ENCODE results near the gene ACP1.

ACP1 gene

GRCh38 chr2:256094-256493 lies 8.7 kb upstream of the ACP1 start:
- no peak for DNase-seq

GRCh38 chr2:257429-257828 lies 7.3 kb upstream of the ACP1 start:
- DNase-seq = no peak

DNA sequence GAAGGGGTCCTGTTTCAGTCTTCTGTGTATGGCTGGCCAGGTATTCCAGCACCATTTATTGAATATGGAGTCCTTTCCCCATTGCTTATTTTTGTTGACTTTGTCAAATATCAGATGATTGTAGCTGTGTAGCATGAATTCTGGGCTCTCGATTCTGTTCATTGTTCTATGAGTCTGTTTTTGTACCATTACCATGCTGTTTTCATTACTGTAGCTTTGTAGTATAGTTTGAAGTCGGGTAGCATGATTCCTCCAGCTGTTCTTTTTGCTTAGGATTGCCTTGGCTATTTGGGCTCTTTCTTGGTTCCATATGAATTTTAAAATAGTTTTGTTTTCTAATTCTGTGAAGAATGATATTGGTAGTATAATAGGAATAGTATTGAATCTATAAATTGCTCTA lies 6.9 kb upstream of the ACP1 start:
- no peak for DNase-seq

DNA sequence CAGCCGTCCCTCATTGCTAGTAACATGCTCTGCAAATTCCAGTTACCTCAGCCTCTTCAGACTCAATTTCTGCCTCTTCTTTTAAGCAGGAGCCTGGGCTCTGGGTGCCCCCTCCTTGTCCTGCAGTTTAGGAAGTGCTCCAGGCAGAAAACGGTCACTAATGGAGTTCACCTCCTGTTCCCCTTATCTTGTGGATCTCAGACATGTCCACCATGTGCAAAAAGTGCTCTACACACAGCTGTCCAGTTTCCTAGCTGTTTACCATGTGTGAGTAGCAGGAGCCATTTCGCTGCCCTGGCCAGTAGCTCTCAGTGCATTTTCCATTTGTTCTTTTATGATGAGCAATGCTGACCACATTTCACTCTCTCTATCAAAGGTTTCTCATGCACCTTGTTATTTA lies 5.8 kb upstream of the ACP1 start:
- no peak for DNase-seq

DNA sequence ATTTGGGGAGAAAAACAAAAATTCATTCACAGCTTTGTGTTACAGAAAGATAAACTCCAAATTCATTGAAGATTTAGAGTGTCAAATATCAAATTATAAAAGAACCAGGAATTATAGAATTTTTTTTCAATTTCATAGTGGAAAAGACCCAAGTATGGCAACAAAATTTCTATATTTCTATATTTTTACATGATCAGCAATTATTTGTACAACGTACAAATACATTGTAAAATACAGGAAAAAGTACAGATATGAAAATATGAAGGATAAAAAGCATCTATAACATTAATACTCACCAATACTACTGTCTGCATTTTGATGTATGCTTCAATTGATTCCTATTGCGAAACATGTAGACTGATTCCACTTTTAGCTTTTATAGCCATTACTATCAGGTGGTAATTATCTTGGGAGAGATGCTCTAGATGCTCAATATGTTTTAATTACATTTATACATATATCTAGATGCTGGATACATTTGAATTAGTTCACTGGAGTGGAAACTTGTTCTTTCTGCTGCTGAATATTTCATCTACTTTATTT lies 4.9 kb upstream of the ACP1 start:
- DNase-seq = no peak

DNA sequence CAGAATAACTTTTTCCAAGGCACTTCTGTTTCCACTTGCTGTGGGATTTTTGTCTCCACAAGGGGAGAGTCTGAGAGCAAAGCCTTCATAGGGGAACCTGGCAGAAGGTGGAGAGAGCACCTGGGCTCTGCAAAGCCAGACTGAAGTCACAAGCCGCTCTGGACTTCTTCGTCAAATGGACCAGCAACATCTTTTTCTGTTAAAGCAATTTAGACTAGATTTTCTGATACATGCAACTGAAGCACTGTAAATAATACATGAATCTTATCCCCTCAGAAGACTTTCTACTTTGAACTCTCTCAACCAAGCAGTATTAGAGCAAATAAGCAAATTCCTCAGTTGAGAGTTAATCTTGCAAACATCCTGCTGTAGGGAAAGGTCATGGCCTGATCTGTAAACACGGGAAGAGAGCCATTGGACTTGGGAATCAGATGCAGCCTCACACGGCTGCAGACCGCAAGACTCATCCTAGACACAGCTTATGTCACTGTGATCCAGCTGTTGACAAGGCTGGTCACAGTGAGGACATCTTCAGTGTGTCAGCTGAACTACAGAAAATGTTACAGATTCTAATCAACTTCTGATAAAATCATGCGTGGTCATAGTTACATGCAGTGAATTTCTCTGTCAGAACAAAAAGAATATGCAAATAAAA lies 4.1 kb upstream of the ACP1 start:
- no peak for DNase-seq

- DNase-seq = no peak
Measured at GRCh38 chr2:262117-262516, 2.6 kb upstream of the ACP1 start.

GRCh38 chr2:263022-263738 lies 1.6 kb upstream of the ACP1 start:
- no peak for DNase-seq

DNA sequence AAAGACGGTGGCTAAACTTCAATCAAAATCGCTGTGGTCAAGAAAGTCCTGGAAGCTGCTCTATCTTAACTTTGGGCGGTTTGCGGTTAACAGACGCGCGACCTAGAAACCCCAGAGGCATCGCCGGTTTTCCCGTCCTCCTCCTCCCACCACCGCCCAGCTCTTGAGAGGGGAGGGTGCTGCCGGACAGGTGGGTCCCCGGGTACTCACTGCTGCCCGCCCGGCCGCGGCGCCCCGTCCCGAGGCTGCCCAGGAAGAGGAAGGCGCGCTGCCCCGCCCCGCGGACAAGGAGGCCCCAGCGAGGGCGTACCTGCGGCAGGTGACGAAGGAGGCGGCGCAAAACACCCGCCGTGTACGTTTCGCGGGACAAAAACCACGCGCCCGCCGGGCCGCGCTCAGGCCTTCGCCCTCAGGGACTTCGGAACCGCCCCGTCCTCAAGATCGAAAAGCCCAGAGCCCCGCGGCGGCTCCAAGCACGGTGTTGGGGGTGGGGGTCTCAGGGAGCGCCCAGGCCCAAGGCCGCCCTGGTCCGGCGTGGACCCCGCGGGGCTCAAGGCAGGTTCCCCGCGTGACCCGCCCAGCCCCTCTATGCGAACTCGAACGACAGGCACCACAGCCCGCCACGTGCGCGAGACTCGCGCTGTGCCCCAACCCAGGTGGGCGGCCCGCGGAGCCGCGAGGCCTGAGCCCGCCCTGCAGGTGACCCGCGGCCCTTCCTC lies 814 bp upstream of the ACP1 start, which contains the start of gene SH3YL1:
Gene SH3YL1, minus strand, starts transcription at position 259 of the 719 bp plus-strand sequence. Its CDS starts 48 bp downstream, at position 211.
- DNase-seq = peak; percentile 62

GRCh38 chr2:268323-268722 lies 3.6 kb downstream of the ACP1 start:
- DNase-seq = no peak

GRCh38 chr2:269356-270030 lies 4.7 kb downstream of the ACP1 start:
- DNase-seq = no peak

GRCh38 chr2:270861-271260 lies 6.1 kb downstream of the ACP1 start:
- no peak for DNase-seq

- DNase-seq = no peak
Measured at GRCh38 chr2:271917-272316, 7.2 kb downstream of the ACP1 start.

- no peak for DNase-seq
Measured at GRCh38 chr2:273333-273732, 8.6 kb downstream of the ACP1 start.

- no peak for DNase-seq
Measured at GRCh38 chr2:274503-274902, 9.8 kb downstream of the ACP1 start.

DNA sequence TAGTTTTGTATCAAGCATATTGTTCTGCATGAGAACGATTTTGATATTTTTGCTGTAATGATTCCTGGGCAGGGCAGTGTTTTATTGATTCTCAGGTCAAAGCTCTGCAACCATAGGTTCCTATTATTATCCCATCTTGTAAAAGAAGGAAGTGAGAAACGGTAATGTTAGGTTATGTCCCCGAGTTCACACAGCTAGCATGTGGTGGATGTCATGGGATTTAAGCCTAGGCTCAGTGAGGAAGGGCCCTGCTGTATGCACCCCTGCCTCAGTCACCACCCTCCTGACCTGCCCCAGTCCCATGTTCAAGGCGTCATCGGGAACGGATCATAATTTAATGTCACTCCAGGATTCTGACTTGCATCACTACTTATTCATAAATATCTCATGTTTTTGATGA lies 10.7 kb downstream of the ACP1 start:
- DNase-seq = no peak

GRCh38 chr2:278312-278926 lies 13.7 kb downstream of the ACP1 start:
- DNase-seq = no peak

DNA sequence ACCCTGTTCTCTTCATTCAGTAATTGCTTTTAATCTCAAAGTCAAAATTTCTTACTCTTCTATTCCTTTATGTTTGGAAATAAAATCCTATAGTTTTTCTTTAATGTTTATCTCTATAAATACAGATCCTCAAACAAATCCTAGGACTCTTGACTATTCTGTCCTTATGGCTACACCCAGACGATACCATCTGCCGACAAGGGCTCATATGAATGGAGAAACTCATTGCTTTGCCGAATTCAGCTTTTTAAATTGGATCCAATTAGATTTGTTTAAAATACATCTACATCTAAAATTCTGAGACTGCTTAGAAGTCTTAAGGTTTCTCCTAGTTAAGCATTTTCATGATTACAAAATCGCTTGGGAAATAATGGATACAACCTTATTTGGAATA lies 14.2 kb downstream of the ACP1 start:
- no peak for DNase-seq

DNA sequence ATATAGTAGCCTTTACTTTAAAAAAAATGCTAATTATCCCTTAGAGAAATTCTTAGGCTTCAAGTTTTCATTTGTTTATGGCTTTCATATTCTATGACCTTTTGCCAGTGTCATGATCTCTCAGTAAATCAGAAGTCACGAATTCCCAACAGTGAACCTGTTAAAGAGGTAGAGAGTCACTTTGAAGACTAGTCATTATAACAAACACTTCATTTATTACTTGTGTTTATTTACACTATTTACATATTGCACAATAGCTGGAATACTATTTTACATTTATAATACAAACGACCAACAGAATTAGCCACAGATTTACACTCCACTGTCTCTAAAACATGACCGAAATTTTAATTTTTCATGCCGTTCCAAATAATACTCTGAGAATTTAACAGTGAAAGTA lies 14.6 kb downstream of the ACP1 start:
- no peak for DNase-seq

GRCh38 chr2:279956-280649 lies 15.4 kb downstream of the ACP1 start:
- no peak for DNase-seq

- no peak for DNase-seq
Measured at GRCh38 chr2:280650-281110, 15.9 kb downstream of the ACP1 start.

DNA sequence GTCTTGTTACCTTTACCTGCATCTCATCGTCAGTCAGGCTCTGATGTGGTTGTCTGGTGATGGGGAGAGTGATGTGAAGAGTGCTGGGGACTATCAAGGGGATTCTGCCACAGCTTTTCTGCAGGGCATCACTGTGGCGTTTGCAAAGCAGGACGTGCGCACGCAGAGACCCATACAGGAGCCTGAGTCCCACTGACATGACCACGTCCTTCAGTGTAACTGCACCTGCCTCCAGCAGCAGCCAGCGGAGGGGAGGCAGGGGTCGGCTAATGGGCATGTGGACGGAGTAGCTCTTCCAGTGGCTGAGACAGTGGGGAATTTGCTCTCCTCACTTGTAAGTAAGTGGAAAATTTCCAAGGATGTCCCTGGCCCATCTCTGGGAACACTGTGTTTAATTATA lies 16.6 kb downstream of the ACP1 start:
- DNase-seq = no peak

Data from activated CD4-positive, alpha-beta T cell treated with anti-CD3 and anti-CD28 coated beads, Interleukin-2, amount 50 U/mL, for 1 hour (primary cell).